GM12801 (cell line): ENCODE measurements around the gene LAMA3.

ENCODE experiments used
- CTCF ChIP-seq: IDR thresholded peaks from one replicate; pipeline ENCODE4 v1.5.1; 2011; ENCODE audit warnings: control low read depth; ENCODE audit not compliant: insufficient read length; ENCODE audit errors: extremely low read depth

LAMA3 gene

GRCh38 chr18:23824240-23824639, 135.0 kb downstream of the LAMA3 start:
- no peak for TF ChIP-seq CTCF

- no peak for TF ChIP-seq CTCF
Measured at GRCh38 chr18:23824669-23825068, 135.4 kb downstream of the LAMA3 start.

DNA sequence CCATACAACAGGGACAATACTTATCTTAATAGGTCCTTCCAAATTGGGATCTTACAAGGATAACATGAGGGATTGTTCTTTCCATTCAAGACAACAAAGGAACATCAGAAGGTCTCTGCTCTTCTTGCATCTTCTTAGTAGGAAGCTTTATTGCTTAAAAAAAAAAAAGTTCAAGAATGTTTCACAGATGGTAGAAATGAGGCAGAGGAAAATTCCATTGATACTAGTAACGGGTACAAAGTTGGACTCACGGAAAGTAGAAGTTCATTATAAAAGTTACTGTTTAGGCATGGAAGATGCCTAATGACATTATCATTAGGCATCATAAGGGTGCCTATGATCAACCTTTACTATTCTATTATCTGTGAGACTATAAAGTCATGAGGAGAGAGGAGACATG, 136.2 kb downstream of the LAMA3 start:
- TF ChIP-seq CTCF = no peak

- TF ChIP-seq CTCF = no peak
Measured at GRCh38 chr18:23825978-23826405, 136.7 kb downstream of the LAMA3 start.

- TF ChIP-seq CTCF = no peak
Measured at GRCh38 chr18:23826850-23827620, 137.8 kb downstream of the LAMA3 start.

DNA sequence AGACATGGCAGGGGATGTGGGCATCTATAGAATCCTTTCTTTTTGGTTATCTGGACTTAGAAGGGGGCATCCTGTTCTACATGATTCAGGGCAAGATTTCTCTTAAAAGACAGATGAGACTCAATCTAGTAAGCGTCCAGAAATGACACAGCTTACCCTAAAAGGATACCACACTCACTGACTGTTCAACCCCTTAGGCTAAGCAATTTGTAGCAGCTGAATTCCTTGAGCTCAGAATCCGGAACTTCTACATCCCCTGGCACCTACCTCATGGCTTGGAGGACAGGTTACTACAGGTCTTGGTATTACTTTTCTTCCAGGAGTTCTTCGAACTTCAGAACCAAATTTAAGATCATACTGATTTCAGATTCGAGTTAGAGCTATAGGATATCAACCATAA, 138.4 kb downstream of the LAMA3 start:
- TF ChIP-seq CTCF = no peak

GRCh38 chr18:23828426-23828825, 139.2 kb downstream of the LAMA3 start:
- no peak for TF ChIP-seq CTCF
